Glutamatergic neuron (in vitro differentiated cells): ENCODE results near the gene NXPH3. TPM values are rescaled to one million over a fixed set of nuclear protein-coding genes. Genes with fewer than 3 reads are reported as not detected.

Experiments used
- DNase-seq: peaks from one replicate; pipeline ENCODE4 v3.0.0; 2022
- H3K27ac Mint-ChIP-seq: one replicate; pipeline ENCODE4 v1.8.0; 2020; ENCODE audit warnings: mild to moderate bottlenecking, mixed read lengths, inconsistent platforms; ENCODE audit not compliant: unreplicated experiment
- H3K27me3 Mint-ChIP-seq: one replicate; pipeline ENCODE4 v1.8.0; 2020; ENCODE audit warnings: mild to moderate bottlenecking, moderate library complexity, mixed read lengths, inconsistent platforms; ENCODE audit not compliant: unreplicated experiment
- H3K36me3 Mint-ChIP-seq: one replicate; pipeline ENCODE4 v1.8.0; 2020; ENCODE audit warnings: mild to moderate bottlenecking, mixed read lengths, inconsistent platforms; ENCODE audit not compliant: unreplicated experiment
- H3K4me1 Mint-ChIP-seq: one replicate; pipeline ENCODE4 v1.8.0; 2020; ENCODE audit warnings: mild to moderate bottlenecking, low read depth, mixed read lengths, inconsistent platforms; ENCODE audit not compliant: unreplicated experiment
- H3K4me3 Mint-ChIP-seq: one replicate; pipeline ENCODE4 v1.8.0; 2020; ENCODE audit warnings: mild to moderate bottlenecking, mixed read lengths, inconsistent platforms; ENCODE audit not compliant: unreplicated experiment
- H3K9me3 Mint-ChIP-seq: one replicate; pipeline ENCODE4 v1.8.0; 2020; ENCODE audit warnings: mild to moderate bottlenecking, moderate library complexity, mixed read lengths, inconsistent platforms; ENCODE audit not compliant: unreplicated experiment
- total RNA-seq: library from RNA; stranded (reverse); fragmentation: NEBNext Ultra II Directional; extraction: Animal tissue kit (Norgen Biotek cat#: 25700); gene quantifications from one replicate; pipeline ENCODE4 v1.2.1, GENCODE V29; 2021; ENCODE audit not compliant: unreplicated experiment
- TF ChIP-seq, protein P1 (sequence below): fragments of 200-600 bp; sonication (generic); IDR thresholded peaks from one replicate; pipeline ENCODE4 v1.5.0; 2021; ENCODE audit not compliant: partially characterized antibody, unreplicated experiment

NXPH3 gene
- total RNA-seq, 1 donor from 2014 or later = 2.0 TPM

GRCh38 chr17:49570540-49571242, 5.0 kb upstream of the NXPH3 start:
- Mint-ChIP-seq H3K27me3 (peaks cover 4% of the 10 kb centered on the region), H3K27ac (peak overlapping the region; percentile 25), H3K36me3 (no peaks in the 10 kb centered on the region), H3K4me1 (peaks cover 7% of the 10 kb centered on the region), H3K4me3 (peak overlapping the region; percentile 72), H3K9me3 (peaks cover 4% of the 10 kb centered on the region)
- TF ChIP-seq, protein P1, sequence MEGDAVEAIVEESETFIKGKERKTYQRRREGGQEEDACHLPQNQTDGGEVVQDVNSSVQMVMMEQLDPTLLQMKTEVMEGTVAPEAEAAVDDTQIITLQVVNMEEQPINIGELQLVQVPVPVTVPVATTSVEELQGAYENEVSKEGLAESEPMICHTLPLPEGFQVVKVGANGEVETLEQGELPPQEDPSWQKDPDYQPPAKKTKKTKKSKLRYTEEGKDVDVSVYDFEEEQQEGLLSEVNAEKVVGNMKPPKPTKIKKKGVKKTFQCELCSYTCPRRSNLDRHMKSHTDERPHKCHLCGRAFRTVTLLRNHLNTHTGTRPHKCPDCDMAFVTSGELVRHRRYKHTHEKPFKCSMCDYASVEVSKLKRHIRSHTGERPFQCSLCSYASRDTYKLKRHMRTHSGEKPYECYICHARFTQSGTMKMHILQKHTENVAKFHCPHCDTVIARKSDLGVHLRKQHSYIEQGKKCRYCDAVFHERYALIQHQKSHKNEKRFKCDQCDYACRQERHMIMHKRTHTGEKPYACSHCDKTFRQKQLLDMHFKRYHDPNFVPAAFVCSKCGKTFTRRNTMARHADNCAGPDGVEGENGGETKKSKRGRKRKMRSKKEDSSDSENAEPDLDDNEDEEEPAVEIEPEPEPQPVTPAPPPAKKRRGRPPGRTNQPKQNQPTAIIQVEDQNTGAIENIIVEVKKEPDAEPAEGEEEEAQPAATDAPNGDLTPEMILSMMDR = no peak
- DNase-seq = no peak

GRCh38 chr17:49571283-49571682, 4.4 kb upstream of the NXPH3 start:
- H3K27ac Mint-ChIP-seq = no peak overlapping the region
- no peaks in the 10 kb centered on the region for H3K36me3 Mint-ChIP-seq
- no peak for DNase-seq
- H3K4me1 Mint-ChIP-seq = peaks cover 7% of the 10 kb centered on the region
- H3K9me3 Mint-ChIP-seq = peaks cover 4% of the 10 kb centered on the region
- H3K4me3 Mint-ChIP-seq = no peak overlapping the region
- peaks cover 4% of the 10 kb centered on the region for H3K27me3 Mint-ChIP-seq
- TF ChIP-seq, protein P1 = no peak

GRCh38 chr17:49571764-49572163, 3.9 kb upstream of the NXPH3 start:
- Mint-ChIP-seq H3K4me1 (peaks cover 7% of the 10 kb centered on the region), H3K27ac (no peak overlapping the region)

DNA sequence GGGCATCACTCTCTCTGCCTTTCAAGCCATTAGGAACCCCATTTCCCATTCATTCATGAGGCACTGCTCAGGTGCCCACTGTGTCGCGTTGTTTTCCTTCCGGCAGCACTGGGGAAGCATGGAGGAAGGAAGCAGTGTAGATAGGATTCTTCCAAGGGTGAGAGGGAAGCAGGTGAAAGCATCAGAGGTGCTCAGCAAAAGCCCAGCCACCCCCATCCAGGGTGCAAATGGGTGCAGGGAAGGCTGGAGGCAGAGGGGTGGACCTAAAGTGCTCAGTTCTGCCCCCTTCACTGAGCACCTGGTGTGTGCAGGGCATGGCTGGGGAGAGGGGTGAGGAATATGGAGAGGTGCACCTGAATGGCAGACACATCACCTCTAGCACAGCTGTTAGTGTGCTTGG, 3.4 kb upstream of the NXPH3 start:
- H3K9me3 Mint-ChIP-seq = peaks cover 4% of the 10 kb centered on the region
- H3K4me1 Mint-ChIP-seq = peaks cover 7% of the 10 kb centered on the region
- H3K36me3 Mint-ChIP-seq = no peaks in the 10 kb centered on the region
- TF ChIP-seq, protein P1 = no peak
- no peak for DNase-seq
- H3K27ac Mint-ChIP-seq = no peak overlapping the region
- H3K27me3 Mint-ChIP-seq = peaks cover 4% of the 10 kb centered on the region
- no peak overlapping the region for H3K4me3 Mint-ChIP-seq

More at GRCh38 chr17:49571764-49572163, 3.9 kb upstream of the NXPH3 start:
- no peak for DNase-seq
- TF ChIP-seq, protein P1 = no peak
- peaks cover 4% of the 10 kb centered on the region for H3K9me3 Mint-ChIP-seq
- no peak overlapping the region for H3K4me3 Mint-ChIP-seq
- H3K36me3 Mint-ChIP-seq = no peaks in the 10 kb centered on the region
- H3K27me3 Mint-ChIP-seq = peaks cover 4% of the 10 kb centered on the region

- Mint-ChIP-seq H3K9me3 (peaks cover 4% of the 10 kb centered on the region), H3K36me3 (no peaks in the 10 kb centered on the region), H3K4me3 (no peak overlapping the region)
These were observed 2.8 kb upstream of the NXPH3 start for GRCh38 chr17:49572806-49573420.

More at GRCh38 chr17:49572806-49573420, 2.8 kb upstream of the NXPH3 start:
- TF ChIP-seq, protein P1 = no peak
- DNase-seq = no peak
- H3K4me1 Mint-ChIP-seq = peaks cover 7% of the 10 kb centered on the region
- H3K27ac Mint-ChIP-seq = no peak overlapping the region
- peaks cover 6% of the 10 kb centered on the region for H3K27me3 Mint-ChIP-seq
